Lower lobe of right lung (tissue), 2 donors: ENCODE results near the gene THAP3. TPM values are rescaled to one million over a fixed set of nuclear protein-coding genes. Genes with fewer than 3 reads are reported as not detected.
"Not testable (repeated sequence)": the region's sequence is repeated elsewhere in the genome, so short reads cannot be mapped to it uniquely, and the experiment has no call there.

Experiments
- ATAC-seq, 2 donors: fragments of 200-7000 bp; cut with Tn5 transposase; one replicate each; pipeline ENCODE4 v1.9.1; 2020 to 2022; ENCODE audit warnings: mild to moderate bottlenecking in 2 of 2, moderate library complexity in 2 of 2
- DNase-seq: peaks from one replicate; pipeline ENCODE4 v3.0.0-alpha.2; 2020
- H3K27ac ChIP-seq: fragments of 200-600 bp; one replicate; pipeline ENCODE4 v1.8.0; 2022
- H3K27me3 ChIP-seq: fragments of 200-600 bp; one replicate; pipeline ENCODE4 v1.8.0; 2022; ENCODE audit warnings: low read depth
- H3K36me3 ChIP-seq: fragments of 200-600 bp; one replicate; pipeline ENCODE4 v1.8.0; 2022; ENCODE audit warnings: mild to moderate bottlenecking
- H3K4me1 ChIP-seq: fragments of 200-600 bp; one replicate; pipeline ENCODE4 v1.8.0; 2022
- H3K4me3 ChIP-seq: fragments of 200-600 bp; one replicate; pipeline ENCODE4 v1.8.0; 2022; ENCODE audit warnings: mild to moderate bottlenecking
- H3K9me3 ChIP-seq: fragments of 200-600 bp; one replicate; pipeline ENCODE4 v1.8.0; 2022
- CTCF ChIP-seq: fragments of 200-600 bp; IDR thresholded peaks from one replicate; pipeline ENCODE4 v1.8.0; 2022; ENCODE audit warnings: antibody characterized with exemption, mild to moderate bottlenecking
- intact Hi-C: fragments of 100-400 bp; cut with DNase I; formaldehyde crosslinking; loops from one replicate; pipeline ENCODE4 v1.11.0; 2022
- total RNA-seq: library from RNA; stranded (reverse); fragmentation: NEBNext Ultra II Directional; extraction: Animal tissue kit (Norgen Biotek cat#: 25700); gene quantifications from one replicate; pipeline ENCODE4 v1.2.1, GENCODE V29; 2021
- donor health status: DM: no; HTN: yes; CAD: no; lungs with severe emphysema.

The THAP3 gene
- total RNA-seq, 1 donor from 2014 or later = 15.7 TPM

- DNase-seq (no peak), ATAC-seq (no peak)
- intact Hi-C loops = no loop called here
- Histone ChIP-seq H3K9me3 (no peaks in the 10 kb centered on the region), H3K36me3 (peaks cover 51% of the 10 kb centered on the region), H3K27ac (no peak overlapping the region), H3K4me3 (no peak overlapping the region), H3K27me3 (no peaks in the 10 kb centered on the region), H3K4me1 (no peaks in the 10 kb centered on the region)
- no peak for TF ChIP-seq CTCF
Measured at GRCh38 chr1:6652986-6653385, 28.3 kb downstream of the THAP3 start.

GRCh38 chr1:6653436-6654290, 29.0 kb downstream of the THAP3 start:
- no peak for DNase-seq
- no peak overlapping the region for H3K27ac ChIP-seq
- peaks cover 51% of the 10 kb centered on the region for H3K36me3 ChIP-seq
- no peaks in the 10 kb centered on the region for H3K27me3 ChIP-seq
- no peaks in the 10 kb centered on the region for H3K9me3 ChIP-seq
- H3K4me1 ChIP-seq = no peaks in the 10 kb centered on the region
- ATAC-seq = no peak
- intact Hi-C loops = no loop called here
- no peak overlapping the region for H3K4me3 ChIP-seq
- TF ChIP-seq CTCF = no peak

- Histone ChIP-seq H3K9me3 (no peaks in the 10 kb centered on the region), H3K27me3 (no peaks in the 10 kb centered on the region), H3K4me3 (no peak overlapping the region), H3K27ac (no peak overlapping the region), H3K4me1 (no peaks in the 10 kb centered on the region), H3K36me3 (peaks cover 35% of the 10 kb centered on the region)
- ATAC-seq = no peak
- intact Hi-C loops = no loop called here
- no peak for TF ChIP-seq CTCF
- no peak for DNase-seq
Measured at GRCh38 chr1:6657138-6657537, 32.5 kb downstream of the THAP3 start.

- no peak overlapping the region for H3K27ac ChIP-seq
- no peak for TF ChIP-seq CTCF
- H3K36me3 ChIP-seq = peaks cover 21% of the 10 kb centered on the region
- no peak for DNase-seq
- no peaks in the 10 kb centered on the region for H3K4me1 ChIP-seq
- no peak overlapping the region for H3K4me3 ChIP-seq
- no peaks in the 10 kb centered on the region for H3K27me3 ChIP-seq
- no peaks in the 10 kb centered on the region for H3K9me3 ChIP-seq
- intact Hi-C loops = no loop called here
- no peak for ATAC-seq
Measured at GRCh38 chr1:6658359-6659060, 33.8 kb downstream of the THAP3 start.

- Histone ChIP-seq H3K27ac (no peak overlapping the region), H3K36me3 (peaks cover 5% of the 10 kb centered on the region), H3K4me3 (no peak overlapping the region), H3K9me3 (no peaks in the 10 kb centered on the region), H3K4me1 (no peaks in the 10 kb centered on the region), H3K27me3 (no peaks in the 10 kb centered on the region)
- TF ChIP-seq CTCF = no peak
- ATAC-seq (no peak), DNase-seq (no peak)
- intact Hi-C loops = no loop called here
Measured at GRCh38 chr1:6660415-6661049, 35.9 kb downstream of the THAP3 start.

GRCh38 chr1:6662468-6662867, 37.8 kb downstream of the THAP3 start:
- ATAC-seq, H3K4me1 ChIP-seq, H3K4me3 ChIP-seq, H3K9me3 ChIP-seq, intact Hi-C loops, H3K27ac ChIP-seq, DNase-seq, H3K27me3 ChIP-seq: not testable (repeated sequence)
- peaks cover 23% of the 10 kb centered on the region for H3K36me3 ChIP-seq
